AG04449 (cell line): ENCODE results near the gene CTDP1.

Experiments used
- CTCF ChIA-PET: fragments of 350-600 bp; formaldehyde crosslinking; extraction: SDS; loops from one replicate; lab custom pipeline; 2021; ENCODE audit warnings: antibody characterized with exemption; lab: Yijun Ruan, JAX
- POLR2A ChIA-PET: fragments of 400-600, 350-600 bp; formaldehyde crosslinking; extraction: SDS; loops from one replicate; lab custom pipeline; 2020; ENCODE audit warnings: antibody characterized with exemption, inconsistent platforms; lab: Yijun Ruan, JAX
- DNase-seq: peaks from one replicate; pipeline ENCODE4 v3.0.0-alpha.2; 2010; ENCODE audit warnings: low read depth, low spot score
- H3K4me3 ChIP-seq: 2 replicates; pipeline ENCODE4 v1.5.1; 2011; ENCODE audit warnings: low read depth, mild to moderate bottlenecking, control low read depth, low read length
- CTCF ChIP-seq: IDR thresholded peaks from one replicate; pipeline ENCODE4 v1.5.1; 2011; ENCODE audit warnings: mild to moderate bottlenecking, moderate library complexity, low read length, control low read depth, inconsistent platforms; ENCODE audit not compliant: insufficient read depth; ENCODE audit errors: missing control alignments

CTDP1 gene

DNA sequence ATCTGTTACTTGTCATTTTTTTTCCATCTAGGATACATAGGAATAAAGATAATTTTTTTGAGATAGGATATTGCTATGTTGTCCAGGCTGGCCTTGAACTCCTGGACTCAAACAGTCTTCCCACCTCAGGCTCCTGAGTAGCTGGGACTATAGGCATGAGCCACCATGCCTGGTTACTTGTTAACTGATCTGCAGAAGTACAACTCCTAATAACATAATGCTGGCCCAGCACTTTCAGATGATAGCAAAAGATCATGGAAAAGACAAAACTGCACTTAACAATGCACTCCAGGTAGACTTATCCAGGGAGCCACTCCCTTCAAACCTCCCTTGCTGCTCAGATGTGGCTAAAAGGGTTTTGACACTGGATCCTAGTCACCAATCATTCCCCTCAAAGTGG is 11.4 kb upstream of the CTDP1 start:
- ChIA-PET POLR2A (no interaction called here), CTCF (no interaction called here)
- DNase-seq: no peak
- H3K4me3 ChIP-seq: no peak overlapping the region
- TF ChIP-seq CTCF: no peak

- no peak for DNase-seq
- CTCF ChIA-PET: interaction anchor here (0.9 to 1.4 kb wide), 3 partner anchors 30 to 293 kb away, joined by 3 to 5 read pairs (median 4); no protein-coding TSS in a partner anchor
- no peak overlapping the region for H3K4me3 ChIP-seq
- TF ChIP-seq CTCF: no peak
- POLR2A ChIA-PET: interaction anchor here (0.7 kb wide), 1 partner anchor 18 kb away, joined by 4 read pairs; no protein-coding TSS in a partner anchor
Measured at GRCh38 chr18:79672490-79673276, 6.9 kb upstream of the CTDP1 start.

DNA sequence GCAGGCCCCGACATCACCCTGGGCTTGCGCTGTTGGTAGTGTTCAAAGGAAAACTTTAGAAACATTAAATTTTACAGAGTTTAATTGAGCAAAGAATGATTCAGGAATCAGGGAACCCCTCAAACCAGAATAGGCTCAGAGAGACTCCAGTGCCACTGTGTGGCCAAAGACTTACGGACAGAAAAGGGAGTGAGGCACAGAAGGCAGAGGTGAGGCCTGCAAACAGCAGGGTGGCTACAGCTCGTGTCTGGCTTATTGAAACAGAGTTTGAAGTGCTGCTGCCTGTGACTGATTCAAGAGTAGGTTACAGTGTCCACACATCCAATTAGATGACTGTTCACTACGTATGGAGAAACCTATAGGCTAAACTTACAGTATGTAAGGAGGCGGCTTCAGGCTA is 2.4 kb upstream of the CTDP1 start:
- TF ChIP-seq CTCF: no peak
- DNase-seq: no peak
- ChIA-PET POLR2A (no interaction called here), CTCF (no interaction called here)
- no peak overlapping the region for H3K4me3 ChIP-seq

- ChIA-PET CTCF (interaction anchor here (1.0 to 2.0 kb wide), 2 partner anchors 11 to 297 kb away, joined by 3 to 5 read pairs; no protein-coding TSS in a partner anchor), POLR2A (interaction anchor here (0.9 kb wide), 1 partner anchor 284 kb away, joined by 6 read pairs; no protein-coding TSS in a partner anchor)
- DNase-seq: no peak
- TF ChIP-seq CTCF: no peak
- H3K4me3 ChIP-seq: peak overlapping the region; percentile 90
Measured at GRCh38 chr18:79677840-79678239, 1.8 kb upstream of the CTDP1 start.

DNA sequence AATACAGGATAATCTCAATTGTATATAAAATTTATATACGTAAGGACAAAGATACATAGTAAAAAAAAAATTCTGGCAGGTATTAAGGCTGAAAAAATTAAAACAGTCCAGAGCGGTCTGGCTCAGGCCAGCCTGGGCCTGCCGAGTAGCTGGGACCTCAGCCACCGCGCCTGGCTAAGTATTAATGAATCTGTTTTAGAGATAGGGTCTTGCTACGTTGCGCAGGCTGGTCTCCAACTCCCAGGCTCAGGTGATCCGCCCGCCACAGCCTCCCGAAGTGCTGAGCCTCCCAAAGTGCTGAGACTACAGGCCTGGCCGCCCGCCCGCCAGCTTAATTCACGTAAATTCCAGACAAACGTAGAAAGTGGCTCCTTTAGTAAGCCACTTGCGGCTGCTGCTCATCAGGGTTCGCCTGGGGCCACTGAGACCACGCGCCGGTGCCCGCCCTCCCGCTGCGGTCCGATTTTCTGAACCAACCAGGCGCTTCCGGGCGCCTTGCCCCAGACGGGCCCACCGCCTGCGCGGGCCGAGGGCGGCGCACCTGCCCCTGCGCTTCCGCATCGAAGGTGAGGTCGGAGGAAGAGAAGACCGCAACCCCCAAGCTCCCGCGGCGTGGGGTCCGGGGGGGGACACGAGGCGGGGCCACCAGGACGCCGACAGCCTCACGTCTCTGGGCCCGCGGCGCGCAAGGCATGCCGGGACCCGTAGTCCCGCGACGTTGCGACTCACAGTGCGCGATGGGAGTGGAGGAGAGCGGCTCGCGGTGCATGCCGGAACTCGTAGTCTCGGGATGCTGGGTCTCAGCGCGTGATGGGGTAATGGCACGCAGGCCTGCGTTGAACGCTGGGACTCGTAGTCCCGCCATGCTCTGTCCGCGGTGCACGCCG is 695 bp upstream of the CTDP1 start:
- peak overlapping the region; percentile 90 for H3K4me3 ChIP-seq
- no peak for TF ChIP-seq CTCF
- CTCF ChIA-PET: interaction anchor here (1.0 to 2.0 kb wide), 2 partner anchors 10 to 298 kb away, joined by 3 to 5 read pairs; no protein-coding TSS in a partner anchor
- POLR2A ChIA-PET: interaction anchor here (0.9 kb wide), 1 partner anchor 285 kb away, joined by 6 read pairs; no protein-coding TSS in a partner anchor
- peak; percentile 90 for DNase-seq
